ENCODE results near the gene CTSA. TPM values are rescaled to one million over a fixed set of nuclear protein-coding genes. Genes with fewer than 3 reads are reported as not detected.

Gene CTSA
- total and polyA plus RNA-seq, 2 experiments from 2014 or later = 176 to 321 TPM

DNA sequence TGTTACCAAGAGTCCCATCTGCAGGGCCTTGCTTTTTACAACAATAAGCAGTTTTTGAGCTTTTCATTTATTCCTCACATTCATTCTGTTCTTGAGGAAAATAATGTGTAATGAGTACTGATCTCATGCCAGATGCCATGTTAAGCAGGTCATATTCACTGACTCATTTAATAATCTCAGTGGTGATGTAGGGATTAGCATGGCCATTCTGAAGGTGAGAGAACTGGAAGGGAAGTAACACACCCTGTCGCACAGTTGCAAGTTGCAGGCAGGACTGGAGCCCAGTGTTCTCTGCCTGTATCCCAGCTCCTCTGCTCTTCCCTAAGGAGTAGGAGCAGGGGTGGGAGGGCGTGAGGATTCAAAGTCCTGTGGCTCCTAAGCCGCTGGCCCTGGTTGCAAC, 48.9 kb downstream of the CTSA start:
- H3F3A ChIP-seq (ENCODE audit: insufficient read depth) = peaks cover 29% of the 10 kb centered on the region; the same call in 1 of the 2 replicates
- no peak overlapping the region for H3K4me2 ChIP-seq (ENCODE audit: unreplicated experiment)
- in situ Hi-C loops (cut with MboI) = no loop called here
- no peaks in the 10 kb centered on the region for H3K27me3 ChIP-seq (replicated peaks; ENCODE audit: insufficient read depth)
- TF ChIP-seq EZH2 (IDR thresholded peaks at IDR 0.05; ENCODE audit: insufficient read depth, poor library complexity, severe bottlenecking) (no peak), EZH2phosphoT487 (IDR thresholded peaks at IDR 0.05; ENCODE audit: insufficient read depth, low read depth) (no peak)
- H2AFZ ChIP-seq = no peak overlapping the region
- peaks cover 12% of the 10 kb centered on the region; the same call in 1 of the 2 replicates for H3K4me1 ChIP-seq (ENCODE audit: insufficient read depth)
- no peaks in the 10 kb centered on the region for H4K20me1 ChIP-seq (ENCODE audit: insufficient read depth)
- H3K9me2 ChIP-seq (ENCODE audit: insufficient read depth) = no peaks in the 10 kb centered on the region
- H3K9ac ChIP-seq = no peak overlapping the region
- no peak for DNase-seq
- H3K4me3 ChIP-seq = no peak overlapping the region
- H3K9me3 ChIP-seq (ENCODE audit: low read depth) = no peaks in the 10 kb centered on the region
- no peak overlapping the region for H3K27ac ChIP-seq
- 80 to 91% methylated on average over 3 of the region's 3 CpGs for WGBS, 2 experiments (ENCODE audit: low coverage in 1 of 2, low lambda C conversion rate in 2 of 2, missing lambda C conversion rate in 2 of 2)
- peaks cover 20% of the 10 kb centered on the region; the same call in 1 of the 2 replicates for H3K36me3 ChIP-seq (ENCODE audit: low read depth)
- H3K79me2 ChIP-seq (ENCODE audit: insufficient read depth) = peaks cover 24% of the 10 kb centered on the region

DNA sequence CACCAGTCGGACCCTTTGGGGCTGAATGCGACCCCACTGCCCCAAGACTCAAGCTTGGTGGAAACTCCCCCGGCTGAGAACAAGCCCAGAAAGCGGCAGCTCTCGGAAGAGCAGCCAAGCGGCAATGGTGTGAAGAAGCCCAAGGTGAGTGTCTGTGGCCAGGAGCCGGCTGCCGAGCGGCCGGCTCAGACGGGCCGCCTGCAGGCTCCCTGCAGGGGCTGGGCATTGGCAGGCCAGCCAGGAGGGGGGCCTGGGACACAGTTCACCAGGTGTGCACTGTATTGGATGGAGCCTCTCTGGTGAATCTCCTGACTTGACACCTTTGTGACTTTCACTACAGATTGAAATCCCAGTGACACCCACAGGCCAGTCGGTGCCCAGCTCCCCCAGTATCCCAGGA, 49.3 kb downstream of the CTSA start:
- peaks cover 24% of the 10 kb centered on the region; the same call in 1 of the 2 replicates for H3K36me3 ChIP-seq (ENCODE audit: low read depth)
- H3K79me2 ChIP-seq (ENCODE audit: insufficient read depth) = peaks cover 24% of the 10 kb centered on the region

DNA sequence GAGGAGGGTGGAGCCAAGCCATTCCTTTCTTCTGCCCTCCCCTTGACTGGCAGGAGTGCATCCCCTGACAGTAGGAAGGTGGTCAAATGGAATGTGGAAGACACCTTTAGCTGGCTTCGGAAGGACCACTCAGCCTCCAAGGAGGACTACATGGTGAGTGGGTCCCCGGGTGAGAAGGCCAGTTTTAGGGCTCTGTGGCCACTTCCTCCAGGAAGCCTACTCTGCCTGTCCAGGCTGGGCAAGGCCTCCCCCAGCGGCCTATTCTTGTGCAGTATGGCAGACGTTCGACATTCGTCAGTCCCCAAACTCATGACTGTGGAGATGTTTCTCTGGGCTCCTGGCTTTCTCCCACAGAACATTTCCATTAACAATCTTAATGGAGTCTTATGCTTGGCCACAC, 52.5 kb downstream of the CTSA start:
- H3K36me3 ChIP-seq (ENCODE audit: low read depth) = peaks cover 20% of the 10 kb centered on the region; the same call in 1 of the 2 replicates
- 91 to 94% methylated on average over 6 of the region's 6 CpGs for WGBS, 2 experiments (ENCODE audit: low coverage in 1 of 2, low lambda C conversion rate in 2 of 2, missing lambda C conversion rate in 2 of 2)

More for the DNA sequence above, 49.3 kb downstream of the CTSA start:
- no peak overlapping the region for H2AFZ ChIP-seq
- no peaks in the 10 kb centered on the region for H3K9me3 ChIP-seq (ENCODE audit: low read depth)
- TF ChIP-seq EZH2phosphoT487 (IDR thresholded peaks at IDR 0.05; ENCODE audit: insufficient read depth, low read depth) (no peak), EZH2 (IDR thresholded peaks at IDR 0.05; ENCODE audit: insufficient read depth, poor library complexity, severe bottlenecking) (no peak)
- H3K4me3 ChIP-seq = no peak overlapping the region
- no peaks in the 10 kb centered on the region for H3K27me3 ChIP-seq (replicated peaks; ENCODE audit: insufficient read depth)
- peaks cover 12% of the 10 kb centered on the region; the same call in 1 of the 2 replicates for H3K4me1 ChIP-seq (ENCODE audit: insufficient read depth)
- no peaks in the 10 kb centered on the region for H3K9me2 ChIP-seq (ENCODE audit: insufficient read depth)
- H4K20me1 ChIP-seq (ENCODE audit: insufficient read depth) = no peaks in the 10 kb centered on the region
- no peak for DNase-seq
- H3K27ac ChIP-seq = no peak overlapping the region
- in situ Hi-C loops (cut with MboI) = no loop called here
- peaks cover 28% of the 10 kb centered on the region; the same call in 1 of the 2 replicates for H3F3A ChIP-seq (ENCODE audit: insufficient read depth)
- 90 to 95% methylated on average over 13 of the region's 13 CpGs for WGBS, 2 experiments (ENCODE audit: low coverage in 1 of 2, low lambda C conversion rate in 2 of 2, missing lambda C conversion rate in 2 of 2)
- H3K4me2 ChIP-seq (ENCODE audit: unreplicated experiment) = no peak overlapping the region
- no peak overlapping the region for H3K9ac ChIP-seq

DNA sequence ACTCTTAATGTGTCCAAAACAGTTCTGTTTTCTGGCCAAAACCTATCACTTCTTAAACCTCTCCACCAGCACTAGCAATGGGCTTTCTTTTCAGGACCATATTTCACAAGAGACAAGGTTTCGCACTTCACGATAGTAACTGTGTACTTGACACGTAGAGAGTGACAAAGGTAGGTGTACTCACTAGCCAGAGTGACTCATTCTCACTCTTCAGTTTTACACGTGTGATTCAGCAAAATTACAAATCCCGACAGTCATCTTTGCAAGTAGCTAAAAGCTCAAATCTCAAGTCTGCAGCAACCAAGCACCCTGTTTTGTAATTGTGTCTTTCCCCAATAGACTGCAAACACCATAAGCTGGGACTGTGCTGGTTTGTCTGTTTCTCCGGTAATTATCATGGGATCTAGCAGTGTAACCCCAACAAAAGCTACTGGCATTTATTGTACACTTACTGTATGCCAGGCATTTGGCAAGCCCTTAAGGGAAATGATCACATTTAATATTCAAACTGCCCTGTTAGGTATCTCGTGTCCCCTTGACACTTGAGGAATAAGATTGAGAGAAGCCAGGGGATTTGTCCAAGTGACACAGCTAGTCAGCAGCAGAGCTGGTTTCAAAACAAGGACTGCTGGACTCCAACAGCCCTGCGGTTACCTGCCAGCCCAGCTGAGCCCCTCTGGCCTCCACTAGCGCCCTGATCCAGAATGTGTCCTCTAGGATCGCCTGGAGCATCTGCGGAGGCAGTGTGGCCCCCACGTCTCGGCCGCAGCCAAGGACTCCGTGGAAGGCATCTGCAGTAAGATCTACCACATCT, 53.2 kb downstream of the CTSA start:
- WGBS, 2 experiments (ENCODE audit: low coverage in 1 of 2, low lambda C conversion rate in 2 of 2, missing lambda C conversion rate in 2 of 2) = 74 to 75% methylated on average over 15 of the region's 15 CpGs
- peaks cover 20% of the 10 kb centered on the region; the same call in 1 of the 2 replicates for H3K36me3 ChIP-seq (ENCODE audit: low read depth)
- no peaks in the 10 kb centered on the region for H3K9me2 ChIP-seq (ENCODE audit: insufficient read depth)
- H3K4me2 ChIP-seq (ENCODE audit: unreplicated experiment) = no peak overlapping the region
- peak; percentile 85 for DNase-seq
- H3K27me3 ChIP-seq (replicated peaks; ENCODE audit: insufficient read depth) = no peaks in the 10 kb centered on the region
- in situ Hi-C loops (cut with MboI) = no loop called here
- H4K20me1 ChIP-seq (ENCODE audit: insufficient read depth) = no peaks in the 10 kb centered on the region
- H3K79me2 ChIP-seq (ENCODE audit: insufficient read depth) = no peaks in the 10 kb centered on the region
- peaks cover 27% of the 10 kb centered on the region; the same call in 1 of the 2 replicates for H3F3A ChIP-seq (ENCODE audit: insufficient read depth)
- peak overlapping the region; percentile 42 for H3K9ac ChIP-seq
- no peaks in the 10 kb centered on the region for H3K9me3 ChIP-seq (ENCODE audit: low read depth)
- no peak overlapping the region for H2AFZ ChIP-seq
- no peak for TF ChIP-seq EZH2phosphoT487 (IDR thresholded peaks at IDR 0.05; ENCODE audit: insufficient read depth, low read depth)
- TF ChIP-seq EZH2 (IDR thresholded peaks at IDR 0.05; ENCODE audit: insufficient read depth, poor library complexity, severe bottlenecking) = no peak
- H3K27ac ChIP-seq = peak overlapping the region; percentile 56
- H3K4me1 ChIP-seq (ENCODE audit: insufficient read depth) = peaks cover 13% of the 10 kb centered on the region; the same call in 1 of the 2 replicates
- no peak overlapping the region for H3K4me3 ChIP-seq

More for the DNA sequence above, 52.5 kb downstream of the CTSA start:
- Histone ChIP-seq H4K20me1 (ENCODE audit: insufficient read depth) (no peaks in the 10 kb centered on the region), H3K9me2 (ENCODE audit: insufficient read depth) (no peaks in the 10 kb centered on the region), H3K4me3 (no peak overlapping the region), H3K27ac (peak overlapping the region; percentile 56), H3K4me2 (ENCODE audit: unreplicated experiment) (no peak overlapping the region), H2AFZ (no peak overlapping the region), H3K9me3 (ENCODE audit: low read depth) (no peaks in the 10 kb centered on the region), H3K27me3 (replicated peaks; ENCODE audit: insufficient read depth) (no peaks in the 10 kb centered on the region), H3K79me2 (ENCODE audit: insufficient read depth) (peaks cover under 1% of the 10 kb centered on the region; the same call in 1 of the 2 replicates), H3F3A (ENCODE audit: insufficient read depth) (peaks cover 27% of the 10 kb centered on the region; the same call in 1 of the 2 replicates), H3K4me1 (ENCODE audit: insufficient read depth) (peaks cover 13% of the 10 kb centered on the region; the same call in 1 of the 2 replicates), H3K9ac (no peak overlapping the region)
- TF ChIP-seq EZH2phosphoT487 (IDR thresholded peaks at IDR 0.05; ENCODE audit: insufficient read depth, low read depth) = no peak
- TF ChIP-seq EZH2 (IDR thresholded peaks at IDR 0.05; ENCODE audit: insufficient read depth, poor library complexity, severe bottlenecking) = no peak
- in situ Hi-C loops (cut with MboI) = no loop called here
- DNase-seq = no peak

Data from GM23248 (cell line).